NB4 (cell line): Measurements from ENCODE around the gene LILRA5.

Source experiments
- CTCF ChIP-seq: IDR thresholded peaks from one replicate; pipeline ENCODE4 v1.5.1; 2012; ENCODE audit warnings: low read depth, low read length
- MAX ChIP-seq: IDR thresholded peaks from 2 replicates; pipeline ENCODE4 v1.6.1; 2011; ENCODE audit warnings: low read depth, low read length
- MYC ChIP-seq: IDR thresholded peaks from 2 replicates; pipeline ENCODE4 v1.6.1; 2011; ENCODE audit warnings: low read depth, low read length
- POLR2A ChIP-seq: IDR thresholded peaks from 2 replicates; pipeline ENCODE4 v1.6.1; 2011; ENCODE audit warnings: mild to moderate bottlenecking; ENCODE audit not compliant: insufficient read length; ENCODE audit errors: extremely low read depth

GRCh38 chr19:54352041-54352440 lies 39.1 kb upstream of the LILRA5 start:
- TF ChIP-seq POLR2A (no peak), CTCF (no peak), MAX (no peak), MYC (no peak)
